Measurements from ENCODE around the gene PGAP1. TPM values are rescaled to one million over a fixed set of nuclear protein-coding genes. Genes with fewer than 3 reads are reported as not detected.

PGAP1 gene
- total and polyA plus RNA-seq, 2 of the 8 experiments (the other 6 are each of a cell fraction or from before 2014, with no cell fraction given): 8.3 to 24.1 TPM

DNA sequence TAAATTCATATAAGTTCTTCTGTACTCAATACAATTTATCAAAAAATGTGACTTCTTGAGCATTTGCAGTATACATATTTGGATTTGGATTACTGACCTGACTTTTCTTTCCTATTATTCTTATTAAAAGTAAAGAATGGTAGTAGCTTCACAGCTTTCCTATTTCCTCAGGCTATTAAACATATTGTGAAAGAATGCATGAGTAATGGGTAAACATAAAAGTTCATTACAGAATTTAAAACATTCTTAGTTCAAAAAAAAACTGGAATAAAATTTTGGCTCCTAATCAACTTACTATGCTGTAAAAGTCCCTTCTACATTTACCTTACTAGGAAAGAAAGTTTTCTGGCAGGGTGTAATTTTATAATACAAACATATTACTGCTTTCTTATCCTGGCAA, 90.1 kb downstream of the PGAP1 start (continued):
- TF ChIP-seq CHD1 (IDR thresholded peaks at IDR 0.05; ENCODE audit: low read depth, low read length): no peak

Data from H1 (cell line).